ENCODE data around the gene AIDA.

Gene AIDA

DNA sequence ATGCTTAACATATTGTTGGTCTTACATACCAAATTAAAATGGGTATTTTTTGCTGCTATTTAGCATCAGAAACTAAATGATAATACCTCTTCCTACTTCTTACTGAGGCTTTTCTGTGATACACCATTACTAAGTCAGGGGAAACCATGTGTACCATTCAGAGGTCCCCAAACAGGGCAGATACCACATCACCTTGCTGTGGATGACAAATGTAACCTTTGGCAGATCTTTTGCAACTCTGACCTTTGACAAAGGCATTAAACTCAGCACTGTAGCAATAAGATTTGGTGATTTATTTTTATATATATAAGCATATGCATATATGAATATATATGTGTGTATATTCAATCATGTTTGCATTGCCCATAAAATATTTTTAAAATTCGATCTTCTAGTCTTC, 27.6 kb upstream of the AIDA start:
- Histone ChIP-seq H3K9me3 (ENCODE audit: control insufficient read depth, insufficient read depth, low read length) (no peaks in the 10 kb centered on the region), H3K27me3 (ENCODE audit: control insufficient read depth, insufficient read depth, low read length) (no peaks in the 10 kb centered on the region), H3K27ac (ENCODE audit: low read length) (no peak overlapping the region), H3K4me3 (ENCODE audit: low read length) (no peak overlapping the region), H3K4me1 (ENCODE audit: control insufficient read depth, insufficient read depth, low read length) (peaks cover 2% of the 10 kb centered on the region), H3K36me3 (ENCODE audit: control insufficient read depth, insufficient read depth, low read length) (no peaks in the 10 kb centered on the region)
- no CpG with 5 or more reads among the region's 1 CpG for WGBS (ENCODE audit: insufficient coverage, insufficient read length)
- no peak for DNase-seq (ENCODE audit: low read depth, low spot score)

DNA sequence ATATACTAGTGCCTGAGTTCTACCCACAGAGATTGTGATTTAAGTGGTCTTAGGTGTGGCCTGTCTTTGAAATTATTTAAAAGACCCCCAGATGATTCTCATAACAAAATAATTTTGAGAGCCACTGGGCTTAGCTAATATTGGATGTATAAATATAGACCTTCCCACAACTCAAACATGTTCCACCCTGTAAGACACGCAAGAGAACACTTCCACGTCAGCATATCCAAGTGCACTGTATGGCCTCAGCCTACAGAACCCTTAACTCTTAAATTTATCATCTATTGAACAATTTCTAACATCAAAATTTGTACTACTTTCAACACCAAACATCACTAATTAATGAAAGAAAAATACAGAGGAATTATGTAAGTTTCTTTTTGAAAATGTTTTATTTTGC, 27.2 kb upstream of the AIDA start:
- no peaks in the 10 kb centered on the region for H3K9me3 ChIP-seq (ENCODE audit: control insufficient read depth, insufficient read depth, low read length)
- no peaks in the 10 kb centered on the region for H3K27me3 ChIP-seq (ENCODE audit: control insufficient read depth, insufficient read depth, low read length)
- peaks cover 2% of the 10 kb centered on the region for H3K4me1 ChIP-seq (ENCODE audit: control insufficient read depth, insufficient read depth, low read length)
- DNase-seq (ENCODE audit: low read depth, low spot score) = no peak
- H3K36me3 ChIP-seq (ENCODE audit: control insufficient read depth, insufficient read depth, low read length) = no peaks in the 10 kb centered on the region
- no CpG with 5 or more reads among the region's 2 CpGs for WGBS (ENCODE audit: insufficient coverage, insufficient read length)
- H3K27ac ChIP-seq (ENCODE audit: low read length) = no peak overlapping the region
- no peak overlapping the region for H3K4me3 ChIP-seq (ENCODE audit: low read length)

DNA sequence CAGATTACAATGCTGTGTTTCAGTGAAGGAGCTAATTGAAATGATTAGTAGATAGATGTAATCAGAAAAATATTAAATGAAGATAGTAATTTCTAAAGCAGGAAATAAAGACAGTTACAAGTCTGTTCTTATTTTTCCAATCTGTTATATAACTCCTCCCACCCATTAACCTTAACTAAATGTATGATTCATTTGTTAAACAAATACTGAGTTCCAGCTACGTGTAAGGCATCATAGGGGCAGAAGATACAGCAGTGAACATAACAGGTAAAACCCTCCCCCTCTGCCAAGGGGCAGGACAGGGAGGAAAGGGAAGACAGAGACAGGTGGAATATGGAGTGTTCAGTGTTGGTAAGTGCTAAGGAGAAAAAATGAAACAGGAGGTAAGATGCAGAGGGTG, 24.7 kb upstream of the AIDA start, which contains the start of gene FAM177B:
TSS of gene FAM177B (plus strand) at position 231 of the 400 bp plus-strand sequence. CDS start 9,344 bp downstream, outside the sequence.
- Histone ChIP-seq H3K36me3 (ENCODE audit: control insufficient read depth, insufficient read depth, low read length) (no peaks in the 10 kb centered on the region), H3K4me3 (ENCODE audit: low read length) (no peak within 1 kb of the TSS), H3K4me1 (ENCODE audit: control insufficient read depth, insufficient read depth, low read length) (peaks cover 2% of the 10 kb centered on the region), H3K27ac (ENCODE audit: low read length) (no peak within 1 kb of the TSS), H3K27me3 (ENCODE audit: control insufficient read depth, insufficient read depth, low read length) (no peaks in the 10 kb centered on the region), H3K9me3 (ENCODE audit: control insufficient read depth, insufficient read depth, low read length) (no peaks in the 10 kb centered on the region)
- no peak for DNase-seq (ENCODE audit: low read depth, low spot score)
- WGBS (ENCODE audit: insufficient coverage, insufficient read length) = no CpG with 5 or more reads among the region's 1 CpG

GRCh38 chr1:222736470-222736869, 24.2 kb upstream of the AIDA start:
- peak; percentile 54 for DNase-seq (ENCODE audit: low read depth, low spot score)
- WGBS (ENCODE audit: insufficient coverage, insufficient read length) = no CpG with 5 or more reads among the region's 5 CpGs
- H3K36me3 ChIP-seq (ENCODE audit: control insufficient read depth, insufficient read depth, low read length) = no peaks in the 10 kb centered on the region

DNA sequence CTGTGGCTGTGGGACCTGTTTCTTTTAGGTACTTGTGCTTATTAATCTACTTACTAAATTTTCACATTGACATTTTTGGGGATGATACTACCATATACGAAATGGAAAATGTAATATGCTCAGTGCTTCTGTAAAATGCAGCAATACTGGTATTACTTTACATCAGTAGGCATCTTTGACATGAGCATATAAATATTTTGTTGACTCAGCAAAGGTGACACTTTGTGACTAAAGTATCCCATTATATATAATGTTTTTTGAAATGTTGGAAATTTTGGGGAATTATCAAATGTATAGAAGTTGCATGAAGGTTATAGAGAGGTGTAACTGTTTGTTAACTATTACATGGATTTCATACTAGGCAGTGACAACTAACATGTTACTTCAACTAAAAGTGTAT, 22.4 kb upstream of the AIDA start:
- Histone ChIP-seq H3K27ac (ENCODE audit: low read length) (no peak overlapping the region), H3K27me3 (ENCODE audit: control insufficient read depth, insufficient read depth, low read length) (no peaks in the 10 kb centered on the region), H3K36me3 (ENCODE audit: control insufficient read depth, insufficient read depth, low read length) (no peaks in the 10 kb centered on the region), H3K4me3 (ENCODE audit: low read length) (no peak overlapping the region), H3K9me3 (ENCODE audit: control insufficient read depth, insufficient read depth, low read length) (no peaks in the 10 kb centered on the region), H3K4me1 (ENCODE audit: control insufficient read depth, insufficient read depth, low read length) (peaks cover 2% of the 10 kb centered on the region)
- WGBS (ENCODE audit: insufficient coverage, insufficient read length) = no CpG with 5 or more reads among the region's 1 CpG
- no peak for DNase-seq (ENCODE audit: low read depth, low spot score)

More at GRCh38 chr1:222736470-222736869, 24.2 kb upstream of the AIDA start:
- H3K4me3 ChIP-seq (ENCODE audit: low read length) = no peak overlapping the region
- no peaks in the 10 kb centered on the region for H3K9me3 ChIP-seq (ENCODE audit: control insufficient read depth, insufficient read depth, low read length)
- no peak overlapping the region for H3K27ac ChIP-seq (ENCODE audit: low read length)
- H3K4me1 ChIP-seq (ENCODE audit: control insufficient read depth, insufficient read depth, low read length) = peaks cover 2% of the 10 kb centered on the region
- H3K27me3 ChIP-seq (ENCODE audit: control insufficient read depth, insufficient read depth, low read length) = no peaks in the 10 kb centered on the region

- no peak overlapping the region for H3K27ac ChIP-seq (ENCODE audit: low read length)
These were observed 20.2 kb upstream of the AIDA start for GRCh38 chr1:222732216-222733159.

GRCh38 chr1:222730866-222731265, 18.6 kb upstream of the AIDA start:
- H3K9me3 ChIP-seq (ENCODE audit: control insufficient read depth, insufficient read depth, low read length) = no peaks in the 10 kb centered on the region
- no peaks in the 10 kb centered on the region; the same call in 1 of the 2 replicates for H3K36me3 ChIP-seq (ENCODE audit: control insufficient read depth, insufficient read depth, low read length)
- H3K4me1 ChIP-seq (ENCODE audit: control insufficient read depth, insufficient read depth, low read length) = no peaks in the 10 kb centered on the region
- no peaks in the 10 kb centered on the region for H3K27me3 ChIP-seq (ENCODE audit: control insufficient read depth, insufficient read depth, low read length)
- WGBS (ENCODE audit: insufficient coverage, insufficient read length) = no CpG with 5 or more reads among the region's 1 CpG
- no peak overlapping the region for H3K4me3 ChIP-seq (ENCODE audit: low read length)
- H3K27ac ChIP-seq (ENCODE audit: low read length) = no peak overlapping the region
- DNase-seq (ENCODE audit: low read depth, low spot score) = no peak

More at GRCh38 chr1:222732216-222733159, 20.2 kb upstream of the AIDA start:
- Histone ChIP-seq H3K27me3 (ENCODE audit: control insufficient read depth, insufficient read depth, low read length) (no peaks in the 10 kb centered on the region), H3K9me3 (ENCODE audit: control insufficient read depth, insufficient read depth, low read length) (no peaks in the 10 kb centered on the region), H3K4me3 (ENCODE audit: low read length) (no peak overlapping the region), H3K36me3 (ENCODE audit: control insufficient read depth, insufficient read depth, low read length) (no peaks in the 10 kb centered on the region; the same call in 1 of the 2 replicates), H3K4me1 (ENCODE audit: control insufficient read depth, insufficient read depth, low read length) (peaks cover 2% of the 10 kb centered on the region)
- whole genome bisulfite sequencing (ENCODE audit: insufficient coverage, insufficient read length) = no CpG with 5 or more reads among the region's 3 CpGs
- DNase-seq (ENCODE audit: low read depth, low spot score) = no peak

- Histone ChIP-seq H3K27ac (ENCODE audit: low read length) (no peak overlapping the region), H3K36me3 (ENCODE audit: control insufficient read depth, insufficient read depth, low read length) (peaks cover 3% of the 10 kb centered on the region; the same call in 1 of the 2 replicates), H3K27me3 (ENCODE audit: control insufficient read depth, insufficient read depth, low read length) (no peaks in the 10 kb centered on the region), H3K4me1 (ENCODE audit: control insufficient read depth, insufficient read depth, low read length) (no peaks in the 10 kb centered on the region), H3K9me3 (ENCODE audit: control insufficient read depth, insufficient read depth, low read length) (no peaks in the 10 kb centered on the region), H3K4me3 (ENCODE audit: low read length) (no peak overlapping the region)
- no peak for DNase-seq (ENCODE audit: low read depth, low spot score)
- WGBS (ENCODE audit: insufficient coverage, insufficient read length) = no CpG with 5 or more reads among the region's 1 CpG
These were observed 16.5 kb upstream of the AIDA start for GRCh38 chr1:222728746-222729145.

GRCh38 chr1:222716393-222716792, 4.1 kb upstream of the AIDA start:
- no CpG with 5 or more reads among the region's 2 CpGs for WGBS (ENCODE audit: insufficient coverage, insufficient read length)
- Histone ChIP-seq H3K36me3 (ENCODE audit: control insufficient read depth, insufficient read depth, low read length) (no peaks in the 10 kb centered on the region; the same call in 1 of the 2 replicates), H3K9me3 (ENCODE audit: control insufficient read depth, insufficient read depth, low read length) (no peaks in the 10 kb centered on the region), H3K27me3 (ENCODE audit: control insufficient read depth, insufficient read depth, low read length) (no peaks in the 10 kb centered on the region), H3K4me3 (ENCODE audit: low read length) (no peak overlapping the region), H3K27ac (ENCODE audit: low read length) (no peak overlapping the region), H3K4me1 (ENCODE audit: control insufficient read depth, insufficient read depth, low read length) (no peaks in the 10 kb centered on the region)
- DNase-seq (ENCODE audit: low read depth, low spot score) = no peak

GRCh38 chr1:222713091-222713961, 1.0 kb upstream of the AIDA start:
- Histone ChIP-seq H3K36me3 (ENCODE audit: control insufficient read depth, insufficient read depth, low read length) (no peaks in the 10 kb centered on the region), H3K27me3 (ENCODE audit: control insufficient read depth, insufficient read depth, low read length) (no peaks in the 10 kb centered on the region), H3K4me3 (ENCODE audit: low read length) (peak overlapping the region; percentile 67; the same call in 1 of the 2 replicates), H3K4me1 (ENCODE audit: control insufficient read depth, insufficient read depth, low read length) (no peaks in the 10 kb centered on the region), H3K9me3 (ENCODE audit: control insufficient read depth, insufficient read depth, low read length) (no peaks in the 10 kb centered on the region), H3K27ac (ENCODE audit: low read length) (no peak overlapping the region)
- no CpG with 5 or more reads among the region's 39 CpGs for WGBS (ENCODE audit: insufficient coverage, insufficient read length)
- DNase-seq (ENCODE audit: low read depth, low spot score) = peak; percentile 92
